Measurements from ENCODE around the gene IL1R1. TPM values are rescaled to one million over a fixed set of nuclear protein-coding genes. Genes with fewer than 3 reads are reported as not detected.

The IL1R1 gene
- total RNA-seq, 1 donor from 2014 or later = 1.0 TPM

DNA sequence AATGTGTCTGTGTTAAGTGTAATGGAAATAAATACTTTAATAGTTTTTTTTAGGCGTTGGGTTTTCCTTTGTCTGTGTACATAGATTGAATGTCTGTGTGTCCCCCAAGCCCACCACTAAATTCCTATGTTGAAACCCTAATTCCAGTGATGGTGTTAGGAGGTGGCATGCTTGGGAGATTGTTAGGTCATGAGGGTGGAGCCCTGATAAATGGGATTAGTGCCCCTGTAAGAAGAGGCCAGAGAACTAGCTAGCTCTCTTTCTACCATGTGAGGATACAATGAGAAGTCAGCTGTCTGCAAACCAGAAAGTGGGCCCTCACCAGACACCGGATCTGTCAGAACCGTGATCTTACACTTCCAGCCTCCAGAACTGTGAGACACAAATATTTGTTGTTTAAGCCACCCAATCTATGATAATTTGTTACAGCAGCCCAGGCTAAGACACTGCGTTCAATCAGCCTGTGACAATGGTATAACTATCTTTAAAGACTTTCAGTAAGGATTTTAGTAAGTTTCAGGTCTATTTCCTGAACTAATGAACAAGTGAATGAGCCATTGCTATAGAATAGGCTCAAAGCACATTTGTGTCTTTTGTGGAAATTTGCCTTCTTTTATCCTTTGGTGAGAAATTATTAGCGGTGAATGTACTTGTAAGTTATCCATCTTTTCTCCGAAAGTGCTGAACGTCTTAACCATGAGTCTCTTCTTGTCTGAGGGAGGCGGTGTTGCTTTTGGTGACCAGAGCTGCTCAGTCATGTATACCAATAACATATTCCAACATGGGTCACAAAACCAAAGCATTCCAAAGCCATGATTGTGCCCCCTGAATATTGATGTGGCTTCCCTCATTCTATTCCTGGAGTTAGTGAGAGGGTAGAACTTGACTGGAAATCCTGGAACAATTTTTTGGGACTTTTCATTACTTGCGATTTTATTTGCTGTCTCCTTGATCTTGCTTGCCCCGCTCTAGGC is 29.6 kb upstream of the IL1R1 start:
- no peak for DNase-seq (ENCODE audit: low spot score)
- Mint-ChIP-seq H3K4me1 (ENCODE audit: unreplicated experiment) (peaks cover 13% of the 10 kb centered on the region), H3K4me3 (ENCODE audit: unreplicated experiment) (no peak overlapping the region), H3K27ac (ENCODE audit: unreplicated experiment) (no peak overlapping the region), H3K27me3 (ENCODE audit: unreplicated experiment) (peaks cover 3% of the 10 kb centered on the region), H3K9me3 (ENCODE audit: unreplicated experiment) (no peaks in the 10 kb centered on the region), H3K36me3 (ENCODE audit: low read depth, unreplicated experiment) (no peaks in the 10 kb centered on the region)
- TF ChIP-seq, protein P1, sequence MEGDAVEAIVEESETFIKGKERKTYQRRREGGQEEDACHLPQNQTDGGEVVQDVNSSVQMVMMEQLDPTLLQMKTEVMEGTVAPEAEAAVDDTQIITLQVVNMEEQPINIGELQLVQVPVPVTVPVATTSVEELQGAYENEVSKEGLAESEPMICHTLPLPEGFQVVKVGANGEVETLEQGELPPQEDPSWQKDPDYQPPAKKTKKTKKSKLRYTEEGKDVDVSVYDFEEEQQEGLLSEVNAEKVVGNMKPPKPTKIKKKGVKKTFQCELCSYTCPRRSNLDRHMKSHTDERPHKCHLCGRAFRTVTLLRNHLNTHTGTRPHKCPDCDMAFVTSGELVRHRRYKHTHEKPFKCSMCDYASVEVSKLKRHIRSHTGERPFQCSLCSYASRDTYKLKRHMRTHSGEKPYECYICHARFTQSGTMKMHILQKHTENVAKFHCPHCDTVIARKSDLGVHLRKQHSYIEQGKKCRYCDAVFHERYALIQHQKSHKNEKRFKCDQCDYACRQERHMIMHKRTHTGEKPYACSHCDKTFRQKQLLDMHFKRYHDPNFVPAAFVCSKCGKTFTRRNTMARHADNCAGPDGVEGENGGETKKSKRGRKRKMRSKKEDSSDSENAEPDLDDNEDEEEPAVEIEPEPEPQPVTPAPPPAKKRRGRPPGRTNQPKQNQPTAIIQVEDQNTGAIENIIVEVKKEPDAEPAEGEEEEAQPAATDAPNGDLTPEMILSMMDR (IDR thresholded peaks at IDR 0.05; ENCODE audit: unreplicated experiment) = no peak

DNA sequence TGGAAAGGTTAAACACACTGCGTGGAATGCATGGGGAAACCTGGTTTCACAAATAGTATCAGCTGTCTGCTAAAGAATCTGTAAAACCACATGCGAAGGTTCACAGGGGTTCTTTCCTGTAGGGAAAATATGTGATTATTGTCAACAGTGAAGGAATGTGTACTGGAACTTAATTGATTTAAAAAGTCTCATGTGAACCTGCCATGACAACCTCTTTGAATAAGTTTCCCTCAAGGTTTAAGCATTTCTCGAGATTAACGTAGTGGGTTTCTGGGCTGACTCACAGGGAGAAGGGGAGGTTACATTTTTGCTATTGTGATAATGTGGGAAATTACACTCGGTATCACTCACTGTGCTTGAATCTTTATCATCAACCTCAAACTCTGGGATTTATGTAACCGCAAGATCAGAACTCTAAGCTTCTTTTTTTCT is 28.2 kb upstream of the IL1R1 start:
- TF ChIP-seq, protein P1 (IDR thresholded peaks at IDR 0.05; ENCODE audit: unreplicated experiment) = no peak
- no peak for DNase-seq (ENCODE audit: low spot score)
- Mint-ChIP-seq H3K27ac (ENCODE audit: unreplicated experiment) (no peak overlapping the region), H3K27me3 (ENCODE audit: unreplicated experiment) (peaks cover 3% of the 10 kb centered on the region), H3K4me3 (ENCODE audit: unreplicated experiment) (no peak overlapping the region), H3K36me3 (ENCODE audit: low read depth, unreplicated experiment) (no peaks in the 10 kb centered on the region), H3K9me3 (ENCODE audit: unreplicated experiment) (no peaks in the 10 kb centered on the region), H3K4me1 (ENCODE audit: unreplicated experiment) (peaks cover 13% of the 10 kb centered on the region)

DNA sequence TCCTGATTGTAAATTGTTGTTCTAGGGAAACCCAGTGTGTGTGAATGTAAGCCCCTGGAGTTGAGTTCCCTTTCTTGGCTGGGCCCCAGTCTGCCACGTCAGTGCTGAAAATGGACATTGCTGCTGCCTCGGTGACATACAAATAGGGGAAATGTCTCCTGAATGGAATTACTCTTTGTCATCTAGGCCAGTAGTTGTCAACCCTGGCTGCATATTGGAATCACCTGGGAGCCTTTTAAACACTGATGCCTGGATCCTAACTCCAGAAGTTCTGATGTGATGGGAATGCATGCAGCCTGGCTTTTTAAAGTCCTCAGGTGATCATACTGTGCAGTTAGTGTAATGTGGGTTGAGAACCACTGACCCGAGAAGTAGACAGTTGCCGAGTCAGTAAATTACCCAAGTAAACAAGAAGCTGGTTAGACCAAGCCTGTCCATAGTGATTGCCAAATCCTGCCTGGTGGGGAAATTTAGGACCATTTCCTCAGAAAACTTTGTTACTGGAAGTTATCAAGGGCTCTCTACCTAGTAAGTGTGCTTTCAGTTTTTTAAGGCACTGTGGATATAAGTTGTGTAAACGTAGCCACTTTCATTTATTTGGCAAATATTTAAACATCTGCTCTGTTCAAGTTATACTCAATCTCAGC is 27.6 kb upstream of the IL1R1 start:
- H3K36me3 Mint-ChIP-seq (ENCODE audit: low read depth, unreplicated experiment) = no peaks in the 10 kb centered on the region
- DNase-seq (ENCODE audit: low spot score) = no peak
- no peak overlapping the region for H3K27ac Mint-ChIP-seq (ENCODE audit: unreplicated experiment)
- TF ChIP-seq, protein P1 (IDR thresholded peaks at IDR 0.05; ENCODE audit: unreplicated experiment) = no peak
- H3K4me1 Mint-ChIP-seq (ENCODE audit: unreplicated experiment) = peaks cover 13% of the 10 kb centered on the region
- no peaks in the 10 kb centered on the region for H3K9me3 Mint-ChIP-seq (ENCODE audit: unreplicated experiment)
- H3K4me3 Mint-ChIP-seq (ENCODE audit: unreplicated experiment) = no peak overlapping the region
- H3K27me3 Mint-ChIP-seq (ENCODE audit: unreplicated experiment) = peaks cover 3% of the 10 kb centered on the region

DNA sequence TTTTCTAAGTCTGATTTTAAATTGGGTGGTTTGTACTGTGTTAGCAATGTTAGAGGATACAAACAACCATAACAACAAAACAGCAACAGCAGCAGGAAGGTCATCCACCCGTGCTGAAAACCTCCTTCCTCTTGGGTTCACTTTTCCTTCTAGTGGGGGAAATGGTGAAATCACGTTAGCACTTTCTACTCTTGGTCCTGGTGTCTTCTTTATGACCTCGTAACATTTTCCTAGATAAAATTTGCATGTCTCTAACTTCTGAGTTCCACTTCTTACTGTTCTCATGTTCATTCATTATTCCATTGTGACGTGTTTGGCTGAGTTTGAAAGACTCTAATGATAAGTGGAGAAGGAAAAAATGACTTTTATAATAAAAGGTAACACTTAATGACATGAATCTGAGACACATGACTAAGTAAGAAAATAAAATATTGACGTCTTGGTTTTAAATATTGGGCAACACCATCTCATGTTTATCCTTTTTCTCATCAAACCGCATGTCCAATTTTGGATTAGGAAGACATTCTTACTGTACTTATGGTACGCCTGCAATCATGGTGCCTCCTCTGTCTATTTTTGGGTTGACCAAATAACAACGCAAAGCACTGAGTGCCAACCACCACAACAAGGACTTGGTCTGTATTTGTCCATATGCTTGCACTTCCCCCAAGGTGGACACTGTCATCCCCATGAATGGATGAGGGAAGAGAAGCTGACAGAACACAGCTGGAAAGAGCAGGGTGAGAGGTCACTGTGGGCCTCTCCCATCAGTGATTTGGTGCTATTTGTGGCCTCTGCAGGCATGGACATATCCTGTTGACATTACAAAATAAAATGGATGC is 25.7 kb upstream of the IL1R1 start:
- Mint-ChIP-seq H3K4me3 (ENCODE audit: unreplicated experiment) (no peak overlapping the region), H3K27me3 (ENCODE audit: unreplicated experiment) (peaks cover 6% of the 10 kb centered on the region), H3K27ac (ENCODE audit: unreplicated experiment) (no peak overlapping the region), H3K4me1 (ENCODE audit: unreplicated experiment) (peaks cover 13% of the 10 kb centered on the region), H3K9me3 (ENCODE audit: unreplicated experiment) (no peaks in the 10 kb centered on the region), H3K36me3 (ENCODE audit: low read depth, unreplicated experiment) (no peaks in the 10 kb centered on the region)
- no peak for DNase-seq (ENCODE audit: low spot score)
- TF ChIP-seq, protein P1 (IDR thresholded peaks at IDR 0.05; ENCODE audit: unreplicated experiment) = no peak
